Myocyte (in vitro differentiated cells): ENCODE results near the gene FIBP. TPM values are rescaled to one million over a fixed set of nuclear protein-coding genes. Genes with fewer than 3 reads are reported as not detected.
"Not testable (repeated sequence)": the region's sequence is repeated elsewhere in the genome, so short reads cannot be mapped to it uniquely, and the experiment has no call there.

Experiments used
- DNase-seq: peaks from one replicate; pipeline ENCODE4 v3.0.0-alpha.2; 2012; ENCODE audit warnings: low read depth
- total RNA-seq: library from RNA; depleted of rRNA; stranded (reverse); fragments of >200 nt; gene quantifications from 2 replicates; pipeline ENCODE4 v1.2.3, GENCODE V29; 2014

FIBP gene
- total RNA-seq, 1 donor from 2014 or later, result 92.4 TPM

DNA sequence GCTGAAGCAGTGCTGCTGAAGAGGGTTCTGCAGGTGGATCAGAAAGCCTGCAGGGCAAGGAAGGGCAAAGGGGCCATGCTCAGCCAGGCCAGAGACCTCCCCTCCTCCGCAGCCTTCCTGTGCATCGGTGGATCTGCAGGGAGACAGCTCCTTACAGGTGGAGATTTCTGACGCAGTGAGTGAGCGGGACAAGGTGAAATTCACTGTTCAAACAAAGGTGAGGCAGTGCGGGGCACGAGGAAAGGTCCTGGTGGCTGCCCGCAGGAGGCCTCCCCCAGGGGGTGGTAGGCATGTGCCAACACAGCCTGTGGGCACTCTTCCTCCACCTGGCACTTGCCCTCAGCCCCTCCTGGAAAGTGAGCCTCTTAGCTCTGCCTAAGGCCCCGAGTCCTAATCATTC lies 38.9 kb downstream of the FIBP start:
- no peak for DNase-seq

- DNase-seq, result not testable (repeated sequence)
Measured at GRCh38 chr11:65848693-65849092, 39.6 kb downstream of the FIBP start.

GRCh38 chr11:65847746-65848145 lies 40.5 kb downstream of the FIBP start:
- no peak for DNase-seq

DNA sequence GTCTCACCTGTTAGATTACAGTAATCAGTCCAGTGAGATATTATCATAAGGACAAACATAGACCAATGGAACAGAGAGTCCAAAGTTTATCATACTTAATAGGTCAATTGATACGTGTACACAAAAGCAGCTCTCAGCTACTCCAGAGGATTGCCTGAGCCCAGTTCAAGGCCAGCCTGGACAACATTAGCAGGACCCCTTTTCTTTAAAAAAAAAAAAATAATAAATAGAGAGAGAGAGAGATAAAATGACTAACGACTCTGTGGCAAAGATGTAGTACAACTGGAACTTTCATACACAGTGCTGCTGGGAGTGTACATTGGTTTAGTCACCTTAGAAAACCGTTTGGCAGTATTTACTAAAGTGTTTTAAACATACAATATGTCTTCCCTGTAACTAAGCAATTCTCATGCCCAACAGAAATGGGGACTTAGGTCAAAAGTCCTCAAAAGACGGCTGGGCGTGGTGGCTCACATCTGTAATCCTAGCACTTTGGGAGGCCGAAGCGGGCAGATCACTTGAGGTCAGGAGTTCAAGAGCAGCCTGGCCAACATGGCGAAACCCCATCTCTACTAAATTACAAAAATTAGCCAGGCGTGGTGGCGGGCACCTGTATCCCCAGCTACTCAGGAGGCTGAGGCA lies 43.9 kb downstream of the FIBP start:
- DNase-seq, result no peak

- DNase-seq, result no peak
Measured at GRCh38 chr11:65843811-65844210, 44.5 kb downstream of the FIBP start.

- no peak for DNase-seq
Measured at GRCh38 chr11:65842144-65842543, 46.1 kb downstream of the FIBP start.

DNA sequence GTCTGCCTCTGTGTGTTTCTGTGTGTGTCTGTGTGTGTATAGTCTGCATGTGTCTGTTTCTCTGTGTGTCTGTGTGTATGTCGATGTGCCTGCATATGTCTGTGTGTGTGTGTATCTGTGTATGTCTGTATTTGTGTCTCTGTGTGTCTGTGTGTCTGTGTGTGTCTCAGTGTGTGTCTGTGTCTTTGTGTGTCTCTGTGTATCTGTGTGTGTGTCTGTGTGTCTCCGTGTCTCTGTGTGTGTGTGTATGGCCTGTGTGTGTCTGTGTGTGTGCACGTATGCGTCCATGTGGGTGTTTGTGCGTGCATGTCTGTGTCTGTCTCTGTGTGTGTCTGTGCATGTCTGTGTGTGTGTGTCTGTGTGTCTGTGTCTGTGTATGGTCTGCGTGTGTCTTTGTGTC lies 54.1 kb downstream of the FIBP start:
- DNase-seq, result no peak

Other genes starting within 250 kb of the FIBP start
- 32.8 and 37.1 TPM in 2 replicates for gene RELA, start 225.6 kb downstream of the FIBP start, total RNA-seq
- 37.8 and 43.2 TPM in 2 replicates for gene KAT5, start 176.2 kb downstream of the FIBP start, total RNA-seq
- 37.1 and 83.3 TPM in 2 replicates for gene RNASEH2C, start 167.7 kb downstream of the FIBP start, total RNA-seq
- gene AP5B1, start 107.5 kb downstream of the FIBP start, total RNA-seq, result 9.8 and 10.2 TPM in 2 replicates
- gene OVOL1, start 101.4 kb downstream of the FIBP start, total RNA-seq, result not detected in 2 replicates
- 0.36 and 0.40 TPM in 2 replicates for gene SNX32, start 54.5 kb downstream of the FIBP start, total RNA-seq
- gene CFL1, start 30.3 kb downstream of the FIBP start, total RNA-seq, result 748 and 837 TPM in 2 replicates
- gene MUS81, start 28.0 kb downstream of the FIBP start, total RNA-seq, result 46.8 and 47.6 TPM in 2 replicates
- gene EFEMP2, start 15.7 kb downstream of the FIBP start, total RNA-seq, result 124 and 141 TPM in 2 replicates
- gene CTSW, start 8.6 kb downstream of the FIBP start, total RNA-seq, result not detected in 2 replicates
- 76.4 and 102 TPM in 2 replicates for gene CCDC85B, start 2.2 kb upstream of the FIBP start, total RNA-seq
- 7.5 and 11.6 TPM in 2 replicates for gene FOSL1, start 11.9 kb upstream of the FIBP start, total RNA-seq
- 30.5 and 36.2 TPM in 2 replicates for gene C11orf68, start 30.6 kb upstream of the FIBP start, total RNA-seq
- gene DRAP1, start 31.0 kb upstream of the FIBP start, total RNA-seq, result 133 and 165 TPM in 2 replicates
- not detected in 2 replicates for gene TSGA10IP, start 57.0 kb upstream of the FIBP start, total RNA-seq
- gene SART1, start 73.3 kb upstream of the FIBP start, total RNA-seq, result 32.3 and 39.2 TPM in 2 replicates
- 39.4 and 41.3 TPM in 2 replicates for gene EIF1AD, start 113.7 kb upstream of the FIBP start, total RNA-seq
- gene BANF1, start 114.0 kb upstream of the FIBP start, total RNA-seq, result 59.3 and 67.2 TPM in 2 replicates
- 1.9 TPM in 1 of 2 replicates, not detected in the other for gene CST6, start 123.5 kb upstream of the FIBP start, total RNA-seq
- gene CATSPER1, start 138.0 kb upstream of the FIBP start, total RNA-seq, result not detected in 2 replicates
- gene GAL3ST3, start 160.7 kb upstream of the FIBP start, total RNA-seq, result not detected in 2 replicates
- 115 and 134 TPM in 2 replicates for gene SF3B2, start 163.9 kb upstream of the FIBP start, total RNA-seq
- 25.4 and 26.6 TPM in 2 replicates for gene PACS1, start 181.8 kb upstream of the FIBP start, total RNA-seq